ENCODE measurements around the gene NEK10. TPM values are rescaled to one million over a fixed set of nuclear protein-coding genes. Genes with fewer than 3 reads are reported as not detected.
A peak's percentile ranks its signal among the peaks of the same experiment; 100 is the strongest.

NEK10 gene
- total RNA-seq, 6 experiments from 2014 or later, result 5.2 to 9.5 (median 6.5) TPM

DNA sequence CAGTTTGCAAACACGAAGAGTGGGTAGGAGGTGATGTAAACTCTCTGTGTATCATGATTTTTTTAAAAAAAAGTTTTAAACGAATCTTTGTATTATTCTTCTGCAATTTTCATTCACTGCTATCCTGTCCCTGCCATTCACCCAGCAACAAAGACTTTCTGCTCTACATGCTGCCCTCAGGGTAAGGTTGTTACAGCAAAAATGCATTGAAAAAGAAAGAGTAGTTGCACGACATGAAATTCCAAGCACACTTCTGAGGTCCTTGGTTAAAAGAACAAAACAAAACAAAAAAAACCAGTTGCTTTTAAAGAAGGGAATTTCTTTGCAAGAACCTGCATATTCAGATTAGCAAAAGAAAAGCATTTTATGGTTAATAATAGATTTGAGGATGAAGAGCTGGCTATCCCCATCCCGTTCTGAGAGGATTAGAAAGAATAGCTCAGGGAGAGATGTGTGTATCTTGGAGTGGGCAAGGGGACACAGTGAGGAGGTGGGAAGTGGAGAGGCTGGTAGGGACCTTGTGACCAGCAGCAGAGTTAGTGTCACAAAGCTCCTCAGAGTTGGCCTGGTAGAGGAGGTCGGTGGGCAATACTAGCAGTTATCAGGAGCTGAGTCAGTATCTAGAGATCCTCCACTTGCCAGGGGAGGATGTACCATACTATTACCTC is 290.8 kb downstream of the NEK10 start:
- no peak overlapping the region for H3K4me3 Mint-ChIP-seq
- TF ChIP-seq CTCF (IDR thresholded peaks at IDR 0.05), result no peak
- DNase-seq, result no peak
- H3K4me1 Mint-ChIP-seq (ENCODE audit: low read depth), result peaks cover 12% of the 10 kb centered on the region
- H3K27ac Mint-ChIP-seq, result no peak overlapping the region
- H3K27me3 Mint-ChIP-seq (ENCODE audit: insufficient read depth), result peaks cover 5% of the 10 kb centered on the region
- H3K9me3 Mint-ChIP-seq, result no peaks in the 10 kb centered on the region
- H3K36me3 Mint-ChIP-seq (ENCODE audit: low read depth), result no peaks in the 10 kb centered on the region

- DNase-seq, result no peak
- Mint-ChIP-seq H3K4me3 (no peak overlapping the region), H3K36me3 (ENCODE audit: low read depth) (no peaks in the 10 kb centered on the region), H3K27ac (no peak overlapping the region), H3K9me3 (no peaks in the 10 kb centered on the region), H3K4me1 (ENCODE audit: low read depth) (peaks cover 12% of the 10 kb centered on the region), H3K27me3 (ENCODE audit: insufficient read depth) (peaks cover 10% of the 10 kb centered on the region)
- no peak for TF ChIP-seq CTCF (IDR thresholded peaks at IDR 0.05)
These were observed 292.2 kb downstream of the NEK10 start for GRCh38 chr3:27076815-27077630.

GRCh38 chr3:27074914-27075313 is 294.3 kb downstream of the NEK10 start:
- peaks cover 8% of the 10 kb centered on the region for H3K4me1 Mint-ChIP-seq (ENCODE audit: low read depth)
- no peak for TF ChIP-seq CTCF (IDR thresholded peaks at IDR 0.05)
- no peak overlapping the region for H3K27ac Mint-ChIP-seq
- DNase-seq, result no peak
- H3K36me3 Mint-ChIP-seq (ENCODE audit: low read depth), result no peaks in the 10 kb centered on the region
- no peaks in the 10 kb centered on the region for H3K9me3 Mint-ChIP-seq
- peak overlapping the region; percentile 29; the same call in 1 of the 2 replicates for H3K4me3 Mint-ChIP-seq
- peaks cover 10% of the 10 kb centered on the region for H3K27me3 Mint-ChIP-seq (ENCODE audit: insufficient read depth)

DNA sequence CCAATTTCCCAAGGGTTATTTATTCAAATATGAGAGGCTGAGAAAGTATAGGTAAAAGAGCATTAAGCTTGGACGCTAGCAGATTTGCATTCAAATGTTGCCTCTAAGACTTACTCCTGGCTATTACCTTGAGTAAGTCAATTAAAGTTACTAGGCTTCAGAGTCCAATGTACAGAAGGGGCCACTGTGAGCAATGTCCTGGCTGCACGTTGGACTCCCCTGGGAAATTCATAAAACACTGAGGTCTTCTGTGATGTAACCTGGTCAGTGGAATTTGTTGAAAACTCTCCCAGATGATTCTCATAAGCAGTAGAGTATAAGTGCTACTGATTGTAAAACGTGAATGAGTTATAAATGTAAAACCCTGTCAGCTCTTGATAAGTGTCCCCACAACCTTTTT is 295.3 kb downstream of the NEK10 start:
- Mint-ChIP-seq H3K4me1 (ENCODE audit: low read depth) (no peaks in the 10 kb centered on the region; the same call in 1 of the 2 replicates), H3K27me3 (ENCODE audit: insufficient read depth) (peaks cover 10% of the 10 kb centered on the region)

More for the DNA sequence above, 295.3 kb downstream of the NEK10 start:
- Mint-ChIP-seq H3K36me3 (ENCODE audit: low read depth) (no peaks in the 10 kb centered on the region), H3K27ac (no peak overlapping the region), H3K9me3 (no peaks in the 10 kb centered on the region), H3K4me3 (no peak overlapping the region)
- TF ChIP-seq CTCF (IDR thresholded peaks at IDR 0.05), result no peak
- DNase-seq, result no peak
